Mucosa of stomach (tissue), 1 donor: ENCODE measurements around the gene TAGAP.
"Not testable (repeated sequence)": the region's sequence is repeated elsewhere in the genome, so short reads cannot be mapped to it uniquely, and the experiment has no call there.

Experiments used
- H3K27me3 ChIP-seq: one replicate; pipeline ENCODE4 v1.7.0; 2013; ENCODE audit warnings: mild to moderate bottlenecking, low read length; ENCODE audit not compliant: control insufficient read depth, insufficient read depth
- H3K36me3 ChIP-seq: one replicate; pipeline ENCODE4 v1.7.0; 2013; ENCODE audit warnings: low read length; ENCODE audit not compliant: control insufficient read depth, insufficient read depth
- H3K4me1 ChIP-seq: one replicate; pipeline ENCODE4 v1.7.0; 2013; ENCODE audit warnings: mild to moderate bottlenecking, low read length; ENCODE audit not compliant: control insufficient read depth, insufficient read depth
- H3K4me3 ChIP-seq: one replicate; pipeline ENCODE4 v1.7.0; 2013; ENCODE audit warnings: low read length
- H3K9ac ChIP-seq: one replicate; pipeline ENCODE4 v1.7.0; 2013; ENCODE audit warnings: mild to moderate bottlenecking, low read length, moderate library complexity
- H3K9me3 ChIP-seq: one replicate; pipeline ENCODE4 v1.7.0; 2013; ENCODE audit warnings: mild to moderate bottlenecking, low read length, moderate library complexity; ENCODE audit not compliant: control insufficient read depth
- donor health status: Pancreatic carcinoma.

The TAGAP gene

DNA sequence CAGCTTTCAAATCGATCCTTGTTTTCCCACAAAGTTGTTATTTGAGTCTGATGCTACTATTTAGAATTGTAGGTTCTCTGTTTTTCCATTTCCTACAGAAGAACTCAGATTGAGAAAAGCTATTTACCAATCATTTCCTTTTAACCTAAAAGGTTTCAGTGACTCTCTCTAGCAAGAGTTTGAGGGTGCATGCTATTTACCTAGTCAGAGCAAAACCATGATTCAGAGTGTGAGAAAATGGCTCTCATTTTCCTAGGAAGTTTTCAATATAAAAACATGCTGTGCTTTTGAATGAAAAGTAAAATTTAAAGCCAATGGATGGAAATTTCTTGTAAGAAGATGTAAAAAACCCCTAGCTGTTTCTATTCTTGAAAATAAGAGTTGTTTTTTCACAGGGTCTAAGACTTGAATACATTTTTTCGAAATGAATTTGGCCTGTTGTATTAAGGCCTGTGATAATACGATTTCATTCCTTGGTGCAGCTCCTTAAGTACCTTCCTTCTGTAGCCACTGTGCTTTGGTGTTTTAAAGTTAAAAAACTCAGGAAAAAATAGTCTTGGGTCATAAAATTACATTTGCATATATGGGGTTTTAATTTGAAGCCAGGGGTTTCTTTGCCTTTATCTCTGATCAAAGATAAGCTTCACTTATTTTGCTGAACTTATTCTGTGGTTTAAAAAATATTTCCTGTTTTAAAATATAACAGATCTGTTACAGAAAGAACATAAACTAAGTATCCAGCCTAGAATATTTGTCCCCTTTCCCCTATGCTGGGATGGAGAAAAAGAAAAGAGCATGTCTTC is 26.8 kb downstream of the TAGAP start:
- no peaks in the 10 kb centered on the region for H3K27me3 ChIP-seq
- H3K4me3 ChIP-seq, result no peak overlapping the region
- no peaks in the 10 kb centered on the region for H3K36me3 ChIP-seq
- H3K9ac ChIP-seq, result no peak overlapping the region
- H3K4me1 ChIP-seq, result no peaks in the 10 kb centered on the region
- no peaks in the 10 kb centered on the region for H3K9me3 ChIP-seq

DNA sequence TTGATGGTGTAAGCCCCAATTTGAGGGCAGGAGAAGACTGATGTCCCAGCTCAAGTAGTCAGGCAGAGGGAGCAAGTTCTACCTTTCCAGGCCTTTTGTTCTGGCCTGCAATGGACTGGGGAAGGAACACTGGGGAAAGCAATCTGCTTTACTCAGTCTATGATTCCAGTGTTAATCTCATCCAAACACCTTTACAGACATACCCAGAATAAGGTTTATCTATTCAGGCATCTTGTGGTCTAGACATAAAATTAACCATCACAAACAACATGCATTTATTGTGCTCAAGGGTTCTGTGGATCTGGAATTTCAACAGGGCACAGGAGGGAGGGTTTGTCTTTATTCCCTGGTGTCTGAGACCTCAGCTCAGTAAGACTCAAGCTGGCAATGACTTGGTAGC is 30.4 kb downstream of the TAGAP start:
- Histone ChIP-seq H3K27me3 (no peaks in the 10 kb centered on the region), H3K9me3 (no peaks in the 10 kb centered on the region), H3K4me3 (no peak overlapping the region), H3K9ac (no peak overlapping the region), H3K36me3 (no peaks in the 10 kb centered on the region), H3K4me1 (no peaks in the 10 kb centered on the region)

DNA sequence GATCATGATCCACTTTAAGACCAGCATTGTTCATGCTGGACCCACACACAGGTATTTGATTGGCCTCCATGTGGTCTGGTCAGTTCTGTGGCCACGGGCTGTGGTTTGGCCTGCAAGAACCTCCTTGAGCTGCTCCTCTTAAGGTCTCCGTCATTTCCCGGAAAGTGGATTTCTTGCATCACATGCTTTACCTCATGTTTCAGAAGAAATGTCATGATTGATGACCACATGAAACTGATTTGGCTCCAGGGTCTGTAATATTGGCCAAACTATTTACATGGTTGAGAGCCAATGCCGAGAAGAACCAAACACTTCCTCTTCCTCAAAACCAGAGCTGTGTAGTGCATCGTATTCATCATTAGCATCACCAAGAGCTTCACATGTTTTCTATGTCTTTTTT is 31.6 kb downstream of the TAGAP start:
- H3K4me1 ChIP-seq, result no peaks in the 10 kb centered on the region

DNA sequence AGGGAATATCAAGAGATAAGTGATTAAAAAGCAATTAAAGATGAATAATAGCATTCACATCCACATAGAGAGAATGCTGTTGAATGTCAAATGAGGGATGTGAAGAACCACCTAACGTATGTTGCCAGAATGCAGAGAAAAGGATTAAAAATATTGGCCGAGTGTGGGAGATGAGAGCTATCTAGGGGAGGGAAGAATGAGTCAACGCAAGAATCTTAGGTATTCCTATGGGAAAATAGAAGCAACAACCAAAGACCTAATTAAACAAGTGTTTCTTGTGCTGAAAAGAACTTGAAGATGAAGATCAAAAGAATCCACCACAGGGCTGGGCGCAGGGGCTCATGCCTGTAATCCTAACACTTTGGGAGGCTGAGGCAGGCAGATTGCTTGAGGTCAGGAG is 32.6 kb downstream of the TAGAP start:
- Histone ChIP-seq H3K36me3 (no peaks in the 10 kb centered on the region), H3K9me3 (no peaks in the 10 kb centered on the region), H3K9ac (no peak overlapping the region), H3K27me3 (no peaks in the 10 kb centered on the region), H3K4me3 (no peak overlapping the region), H3K4me1 (no peaks in the 10 kb centered on the region)

More for the DNA sequence above, 31.6 kb downstream of the TAGAP start:
- Histone ChIP-seq H3K27me3 (no peaks in the 10 kb centered on the region), H3K36me3 (no peaks in the 10 kb centered on the region), H3K4me3 (no peak overlapping the region), H3K9ac (no peak overlapping the region), H3K9me3 (no peaks in the 10 kb centered on the region)

DNA sequence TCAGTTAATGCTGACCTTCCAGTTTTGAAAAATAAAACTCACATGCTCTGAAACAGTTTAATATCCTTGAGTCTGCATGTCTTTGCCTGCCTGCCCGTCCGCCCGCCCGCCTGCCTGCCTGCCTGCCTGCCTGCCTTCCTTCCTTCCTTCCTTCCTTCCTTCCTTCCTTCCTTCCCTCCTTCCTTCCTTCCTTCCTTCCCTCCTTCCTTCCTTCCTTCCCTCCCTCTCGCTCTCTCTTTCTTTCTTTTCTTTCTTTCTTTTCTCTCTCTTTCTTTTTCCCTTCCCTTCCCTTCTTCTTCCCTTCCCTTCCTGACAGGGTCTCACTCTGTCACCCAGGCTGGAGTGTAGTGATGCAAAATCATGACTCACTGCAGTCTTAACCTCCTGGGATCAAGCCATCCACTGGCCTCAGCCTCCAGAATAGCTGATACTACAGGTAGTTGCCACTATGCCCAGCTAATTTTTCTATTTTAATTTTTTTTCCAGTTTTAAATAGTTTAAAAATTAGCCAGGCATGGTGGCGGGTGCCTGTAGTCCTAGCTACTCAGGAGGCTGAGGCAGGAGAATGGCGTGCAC is 34.7 kb downstream of the TAGAP start:
- H3K9me3 ChIP-seq, H3K27me3 ChIP-seq, H3K4me3 ChIP-seq, H3K36me3 ChIP-seq, H3K9ac ChIP-seq, H3K4me1 ChIP-seq: not testable (repeated sequence)

DNA sequence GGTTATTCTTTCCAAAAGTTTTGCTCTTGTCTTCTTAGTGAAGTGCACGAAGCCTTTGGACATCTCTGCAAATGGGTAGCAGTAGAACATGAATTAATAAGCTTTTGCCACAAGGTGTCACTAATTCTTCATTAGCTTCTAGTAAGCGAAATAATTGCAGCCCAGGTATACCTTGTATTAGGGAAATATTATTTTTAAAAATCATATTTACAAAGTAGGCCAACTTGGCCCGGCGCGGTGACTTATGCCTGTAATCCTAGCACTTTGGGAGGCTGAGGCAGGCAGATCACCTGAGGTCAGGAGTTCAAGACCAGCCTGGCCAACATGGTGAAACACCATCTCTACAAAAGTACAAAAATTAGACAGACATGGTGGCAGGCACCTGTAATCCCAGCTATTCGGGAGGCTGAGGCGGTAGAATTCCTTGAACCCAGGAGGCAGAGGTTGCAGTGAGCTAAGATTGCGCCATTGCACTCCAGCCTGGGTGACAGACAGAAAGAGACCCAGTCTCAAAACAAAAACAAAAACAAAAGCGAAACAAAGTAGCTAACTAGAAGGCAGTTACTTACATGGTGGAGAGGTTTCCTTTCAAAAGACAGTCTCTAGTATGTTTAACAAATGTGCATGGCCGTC is 36.0 kb downstream of the TAGAP start:
- Histone ChIP-seq H3K9me3 (no peaks in the 10 kb centered on the region), H3K36me3 (no peaks in the 10 kb centered on the region), H3K4me3 (no peak overlapping the region), H3K27me3 (no peaks in the 10 kb centered on the region), H3K4me1 (no peaks in the 10 kb centered on the region), H3K9ac (no peak overlapping the region)

DNA sequence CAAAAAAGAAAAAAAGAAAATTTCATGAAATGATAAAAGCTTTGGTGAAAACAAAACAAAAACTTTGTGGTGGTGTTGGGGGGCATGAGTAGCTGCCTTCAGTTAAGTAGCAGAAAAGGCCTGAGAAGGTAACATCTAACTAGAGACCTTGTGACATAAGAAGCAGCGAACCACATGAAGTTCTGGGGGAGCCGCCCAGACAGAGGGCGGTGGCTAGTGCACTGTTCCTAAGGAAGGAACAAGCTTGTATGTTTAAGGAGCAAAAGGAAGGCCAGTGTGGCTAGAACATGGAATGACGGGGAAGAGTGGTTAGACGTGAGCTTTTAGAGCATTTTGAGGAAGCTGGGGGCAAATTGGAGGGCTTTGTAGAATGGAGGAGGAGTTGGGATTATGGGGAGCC is 37.3 kb downstream of the TAGAP start:
- H3K36me3 ChIP-seq, result no peaks in the 10 kb centered on the region
- no peaks in the 10 kb centered on the region for H3K4me1 ChIP-seq
- no peaks in the 10 kb centered on the region for H3K9me3 ChIP-seq
- no peak overlapping the region for H3K4me3 ChIP-seq
- no peak overlapping the region for H3K9ac ChIP-seq
- H3K27me3 ChIP-seq, result no peaks in the 10 kb centered on the region

DNA sequence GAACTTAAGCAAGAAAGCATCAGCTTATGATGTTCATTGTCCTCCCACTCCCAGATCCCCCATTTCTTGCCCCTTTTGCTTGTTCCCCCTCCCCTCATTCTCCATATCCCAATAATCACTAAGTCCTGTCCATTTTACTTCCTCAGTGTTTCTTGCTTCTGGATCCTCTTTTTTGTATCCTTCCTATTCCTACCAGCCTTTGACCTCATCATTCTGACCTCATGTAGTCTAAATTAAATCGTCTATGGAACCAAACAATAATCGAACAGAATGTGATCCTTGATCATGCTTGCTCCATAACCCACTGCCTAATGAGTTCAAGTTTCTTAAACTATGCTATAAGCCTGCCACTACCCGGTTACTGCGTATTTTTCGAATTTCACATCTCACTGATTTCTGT is 39.4 kb downstream of the TAGAP start:
- H3K9ac ChIP-seq, result no peak overlapping the region
- no peaks in the 10 kb centered on the region for H3K27me3 ChIP-seq
- no peaks in the 10 kb centered on the region for H3K4me1 ChIP-seq
- H3K9me3 ChIP-seq, result no peaks in the 10 kb centered on the region
- no peak overlapping the region for H3K4me3 ChIP-seq
- H3K36me3 ChIP-seq, result no peaks in the 10 kb centered on the region

DNA sequence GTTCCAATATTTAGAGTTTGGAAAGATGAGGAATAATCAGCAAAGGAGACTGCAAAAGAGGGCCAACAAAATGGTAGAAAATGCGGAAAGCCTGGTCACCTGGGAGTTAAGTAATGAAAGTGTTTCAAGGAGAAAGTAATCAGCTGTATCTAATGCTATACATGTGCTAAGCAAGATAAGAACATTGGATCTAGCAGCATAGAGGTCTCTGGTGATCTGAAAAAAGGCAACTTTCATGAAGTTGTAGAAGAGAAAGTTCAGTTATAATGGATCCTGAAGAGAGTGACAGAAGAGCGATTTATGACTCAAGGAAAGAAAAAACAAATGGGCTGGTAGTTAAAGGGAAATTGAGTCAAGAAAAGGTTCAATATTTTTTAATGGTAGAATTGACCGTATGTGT is 40.2 kb downstream of the TAGAP start:
- Histone ChIP-seq H3K9me3 (no peaks in the 10 kb centered on the region), H3K4me1 (no peaks in the 10 kb centered on the region), H3K4me3 (no peak overlapping the region), H3K9ac (no peak overlapping the region), H3K27me3 (no peaks in the 10 kb centered on the region), H3K36me3 (no peaks in the 10 kb centered on the region)

DNA sequence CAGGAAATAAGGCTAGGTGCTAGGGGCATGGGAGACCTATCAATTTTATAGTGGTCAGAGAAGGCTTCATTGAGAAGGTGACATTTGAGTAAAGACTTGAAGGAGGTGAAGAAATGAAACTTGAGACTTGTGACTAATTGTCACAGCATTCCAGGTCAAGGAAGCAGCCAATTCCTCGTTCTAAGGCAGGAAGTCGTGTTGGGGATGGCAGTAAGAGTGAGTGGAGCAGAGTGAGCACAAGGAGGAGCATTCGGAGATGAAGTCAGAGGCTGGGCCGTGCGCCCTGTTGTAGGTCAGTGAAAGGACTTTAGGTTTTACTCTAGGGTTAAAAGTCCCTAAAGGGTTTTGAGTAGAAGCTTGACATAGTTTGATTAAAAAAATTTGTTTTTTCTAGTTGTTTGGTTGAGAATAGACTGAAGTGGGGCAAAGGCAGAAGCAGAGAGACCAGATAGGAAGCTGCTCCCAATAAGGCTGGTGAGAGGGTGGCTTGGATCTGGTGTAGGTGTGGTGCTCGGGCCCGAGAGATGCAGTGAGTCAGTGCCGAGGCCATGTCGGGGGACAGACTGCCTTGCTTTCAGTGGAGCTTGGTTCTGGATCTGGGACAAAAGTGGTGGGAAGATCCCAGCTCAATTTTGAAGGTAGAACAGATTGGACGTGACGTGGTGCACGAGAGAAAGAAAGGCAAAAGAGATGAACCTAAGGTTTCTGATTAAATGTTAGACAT is 42.2 kb downstream of the TAGAP start:
- Histone ChIP-seq H3K27me3 (no peaks in the 10 kb centered on the region), H3K4me3 (no peak overlapping the region), H3K9me3 (no peaks in the 10 kb centered on the region), H3K36me3 (no peaks in the 10 kb centered on the region), H3K9ac (no peak overlapping the region), H3K4me1 (no peaks in the 10 kb centered on the region)

DNA sequence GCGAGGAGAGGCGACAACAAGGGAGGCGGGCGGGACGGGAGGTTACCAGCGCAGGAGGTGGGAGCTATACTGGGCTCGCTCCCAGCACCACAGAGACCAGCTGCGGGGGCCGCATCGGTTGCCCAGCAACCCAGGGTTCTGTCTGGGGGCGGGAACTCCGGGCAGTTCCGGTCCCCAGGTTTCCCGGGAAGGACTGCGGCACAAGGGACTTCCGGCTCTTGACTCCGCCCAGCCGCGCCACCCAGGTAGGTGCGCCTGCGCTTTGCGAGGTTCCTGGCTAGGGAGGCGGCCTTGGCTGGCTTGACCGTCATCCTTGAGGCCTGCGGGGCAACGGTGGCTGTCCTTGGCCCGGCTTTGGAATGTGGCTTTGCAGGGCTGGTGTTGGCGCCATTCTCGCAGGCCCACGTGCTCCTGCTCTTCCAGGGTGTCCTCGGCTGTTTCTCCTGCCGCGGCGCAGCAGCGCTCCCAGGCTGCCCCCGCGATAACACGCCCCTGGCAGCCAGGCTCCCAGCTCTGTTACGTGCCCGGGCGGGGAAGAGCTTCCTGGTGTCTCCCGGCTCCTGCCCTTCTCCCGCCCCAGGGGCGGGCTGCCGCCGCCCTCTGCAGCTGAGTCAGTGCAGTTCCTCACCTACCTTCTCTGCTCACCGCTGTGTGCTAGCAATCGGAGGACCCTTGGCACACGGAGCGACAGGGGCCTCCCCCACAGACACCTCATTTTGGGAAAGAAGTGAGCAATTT is 45.0 kb downstream of the TAGAP start, which contains the start of gene RSPH3:
Gene RSPH3 (minus strand): TSS at position 537 of the 738 bp plus-strand sequence. CDS start 652 bp downstream, outside the sequence.
- Histone ChIP-seq H3K27me3 (no peaks in the 10 kb centered on the region), H3K4me3 (peak within 1 kb of the TSS; percentile 86), H3K9ac (peak within 1 kb of the TSS; percentile 81), H3K9me3 (no peaks in the 10 kb centered on the region), H3K36me3 (no peaks in the 10 kb centered on the region), H3K4me1 (no peaks in the 10 kb centered on the region)
